A549 (cell line): ENCODE data around the gene ADCY10.

ENCODE experiments used
- BHLHE40 ChIP-seq: IDR thresholded peaks from 2 replicates; pipeline ENCODE4 v1.6.1; 2012; ENCODE audit warnings: low read depth, low read length, inconsistent platforms
- CTCF ChIP-seq: fragments of >200 bp; sonication (Bioruptor Twin); formaldehyde crosslinking; IDR thresholded peaks from 3 replicates; pipeline ENCODE4 v1.5.1; 2016
- HMGXB4 ChIP-seq: fragments of 250-450 bp; sonication (Bioruptor Pico); IDR thresholded peaks from 2 replicates; pipeline ENCODE4 v1.5.0; 2021; ENCODE audit warnings: mild to moderate bottlenecking, moderate library complexity, borderline replicate concordance
- MYC ChIP-seq: IDR thresholded peaks from 2 replicates; pipeline ENCODE4 v1.6.1; 2012; ENCODE audit warnings: mild to moderate bottlenecking, inconsistent platforms, low read length, improper control_type of control experiment, borderline replicate concordance
- RAD21 ChIP-seq, 2 experiments: fragments of >200 bp in 1 of 2; sonication (Bioruptor Twin) in 1 of 2; formaldehyde crosslinking in 1 of 2; IDR thresholded peaks in 1 of 2; conservative IDR thresholded peaks in 1 of 2; 2 replicates in 1 of 2; 3 replicates in 1 of 2; pipeline ENCODE4 v1.6.1; 2012 to 2018; ENCODE audit warnings: inconsistent platforms in 1 of 2
- RCOR1 ChIP-seq: fragments of 150-350 bp; IDR thresholded peaks from 2 replicates; pipeline ENCODE4 v1.6.1; 2014; ENCODE audit warnings: antibody characterized with exemption, low read length, low read depth
- ZSCAN20 ChIP-seq: fragments of 250-450 bp; sonication (Bioruptor Pico); IDR thresholded peaks from 2 replicates; pipeline ENCODE4 v1.8.0; 2022; ENCODE audit warnings: mild to moderate bottlenecking, moderate library complexity
- TF ChIP-seq, protein P1 (sequence below): IDR thresholded peaks from 2 replicates; pipeline ENCODE4 v1.6.1; 2012
- TF ChIP-seq, protein P2 (sequence below): fragments of >200 bp; sonication (Bioruptor Twin); formaldehyde crosslinking; IDR thresholded peaks from 3 replicates; pipeline ENCODE4 v1.6.1; 2016

DNA sequence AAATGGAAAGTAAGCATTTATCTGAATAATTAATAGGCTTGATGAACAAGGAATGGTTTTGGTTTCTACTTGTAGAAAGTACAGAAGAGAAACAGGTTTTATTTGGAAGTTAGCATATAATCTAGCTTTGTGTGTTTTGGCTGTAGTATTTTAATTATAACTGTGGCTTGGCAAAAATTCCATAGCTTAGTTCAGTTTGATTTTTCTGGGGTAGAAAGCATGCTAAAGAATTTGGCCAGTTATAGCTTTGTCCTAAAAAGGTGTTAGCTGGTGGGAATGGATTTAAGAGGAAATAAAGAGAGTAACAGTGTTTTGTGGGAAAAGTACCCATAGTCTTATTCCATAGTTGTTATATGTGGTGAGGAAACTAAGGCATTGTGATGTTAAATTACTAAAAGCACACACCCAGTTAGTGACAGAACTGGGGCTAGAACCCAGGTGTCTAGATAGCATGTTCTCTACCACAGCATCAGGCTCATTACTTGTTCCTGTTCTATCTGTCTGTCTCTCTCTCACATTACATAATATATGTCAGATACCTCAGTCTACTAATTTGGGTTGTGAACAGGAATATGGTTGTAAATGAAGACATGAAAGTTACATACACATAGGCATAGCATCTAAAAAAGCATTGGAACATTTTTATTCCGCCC is 137.2 kb downstream of the ADCY10 start:
- no peak for TF ChIP-seq CTCF
- TF ChIP-seq, protein P1, sequence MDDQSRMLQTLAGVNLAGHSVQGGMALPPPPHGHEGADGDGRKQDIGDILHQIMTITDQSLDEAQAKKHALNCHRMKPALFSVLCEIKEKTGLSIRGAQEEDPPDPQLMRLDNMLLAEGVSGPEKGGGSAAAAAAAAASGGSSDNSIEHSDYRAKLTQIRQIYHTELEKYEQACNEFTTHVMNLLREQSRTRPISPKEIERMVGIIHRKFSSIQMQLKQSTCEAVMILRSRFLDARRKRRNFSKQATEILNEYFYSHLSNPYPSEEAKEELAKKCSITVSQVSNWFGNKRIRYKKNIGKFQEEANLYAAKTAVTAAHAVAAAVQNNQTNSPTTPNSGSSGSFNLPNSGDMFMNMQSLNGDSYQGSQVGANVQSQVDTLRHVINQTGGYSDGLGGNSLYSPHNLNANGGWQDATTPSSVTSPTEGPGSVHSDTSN: no peak
- TF ChIP-seq MYC: no peak
- no peak for TF ChIP-seq ZSCAN20 (CRISPR knock-in tag)
- no peak for TF ChIP-seq HMGXB4
- no peak for TF ChIP-seq RAD21 (conservative IDR thresholded peaks at IDR 0.05 in 1 of 2, IDR thresholded peaks at IDR 0.05 in 1 of 2)
- TF ChIP-seq, protein P2, sequence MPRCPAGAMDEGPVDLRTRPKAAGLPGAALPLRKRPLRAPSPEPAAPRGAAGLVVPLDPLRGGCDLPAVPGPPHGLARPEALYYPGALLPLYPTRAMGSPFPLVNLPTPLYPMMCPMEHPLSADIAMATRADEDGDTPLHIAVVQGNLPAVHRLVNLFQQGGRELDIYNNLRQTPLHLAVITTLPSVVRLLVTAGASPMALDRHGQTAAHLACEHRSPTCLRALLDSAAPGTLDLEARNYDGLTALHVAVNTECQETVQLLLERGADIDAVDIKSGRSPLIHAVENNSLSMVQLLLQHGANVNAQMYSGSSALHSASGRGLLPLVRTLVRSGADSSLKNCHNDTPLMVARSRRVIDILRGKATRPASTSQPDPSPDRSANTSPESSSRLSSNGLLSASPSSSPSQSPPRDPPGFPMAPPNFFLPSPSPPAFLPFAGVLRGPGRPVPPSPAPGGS: no peak
- no peak for TF ChIP-seq BHLHE40
- no peak for TF ChIP-seq RCOR1
